ENCODE measurements around the gene TOM1.
"Not testable (repeated sequence)": the region's sequence is repeated elsewhere in the genome, so short reads cannot be mapped to it uniquely, and the experiment has no call there.

The TOM1 gene

GRCh38 chr22:35377735-35378134, 78.0 kb downstream of the TOM1 start:
- DNase-seq, result no peak

GRCh38 chr22:35378621-35379020, 78.9 kb downstream of the TOM1 start:
- DNase-seq, result no peak

GRCh38 chr22:35379146-35379993, 79.7 kb downstream of the TOM1 start:
- no peak for DNase-seq

GRCh38 chr22:35380013-35380412, 80.3 kb downstream of the TOM1 start:
- DNase-seq, result no peak

- peak; percentile 18 for DNase-seq
Observed at GRCh38 chr22:35380537-35381423, 81.1 kb downstream of the TOM1 start, which contains the start of gene HMOX1. Gene HMOX1 (plus strand): TSS chr22:35381096. CDS start chr22:35381174, 78 bp downstream.

- no peak for DNase-seq
Observed at GRCh38 chr22:35381424-35382009, 81.8 kb downstream of the TOM1 start.

GRCh38 chr22:35383679-35384071, 84.0 kb downstream of the TOM1 start:
- DNase-seq, result no peak

- DNase-seq, result no peak
Observed at GRCh38 chr22:35384527-35384926, 84.8 kb downstream of the TOM1 start.

GRCh38 chr22:35384975-35385588, 85.4 kb downstream of the TOM1 start:
- no peak for DNase-seq

- no peak for DNase-seq
Observed at GRCh38 chr22:35386670-35387288, 87.1 kb downstream of the TOM1 start.

GRCh38 chr22:35390933-35391332, 91.2 kb downstream of the TOM1 start:
- DNase-seq, result no peak

GRCh38 chr22:35392357-35392756, 92.7 kb downstream of the TOM1 start:
- no peak for DNase-seq

- no peak for DNase-seq
Observed at GRCh38 chr22:35393116-35394010, 93.7 kb downstream of the TOM1 start.

- DNase-seq, result no peak
Observed at GRCh38 chr22:35394011-35394312, 94.3 kb downstream of the TOM1 start.

- DNase-seq, result no peak
Observed at GRCh38 chr22:35394810-35395563, 95.3 kb downstream of the TOM1 start.

GRCh38 chr22:35396622-35397021, 96.9 kb downstream of the TOM1 start:
- DNase-seq, result not testable (repeated sequence)

- DNase-seq, result no peak
Observed at GRCh38 chr22:35397095-35397904, 97.6 kb downstream of the TOM1 start.

Data from effector CD4-positive, alpha-beta T cell (primary cell).